Measurements from ENCODE around the gene KCNC1.

Gene KCNC1

DNA sequence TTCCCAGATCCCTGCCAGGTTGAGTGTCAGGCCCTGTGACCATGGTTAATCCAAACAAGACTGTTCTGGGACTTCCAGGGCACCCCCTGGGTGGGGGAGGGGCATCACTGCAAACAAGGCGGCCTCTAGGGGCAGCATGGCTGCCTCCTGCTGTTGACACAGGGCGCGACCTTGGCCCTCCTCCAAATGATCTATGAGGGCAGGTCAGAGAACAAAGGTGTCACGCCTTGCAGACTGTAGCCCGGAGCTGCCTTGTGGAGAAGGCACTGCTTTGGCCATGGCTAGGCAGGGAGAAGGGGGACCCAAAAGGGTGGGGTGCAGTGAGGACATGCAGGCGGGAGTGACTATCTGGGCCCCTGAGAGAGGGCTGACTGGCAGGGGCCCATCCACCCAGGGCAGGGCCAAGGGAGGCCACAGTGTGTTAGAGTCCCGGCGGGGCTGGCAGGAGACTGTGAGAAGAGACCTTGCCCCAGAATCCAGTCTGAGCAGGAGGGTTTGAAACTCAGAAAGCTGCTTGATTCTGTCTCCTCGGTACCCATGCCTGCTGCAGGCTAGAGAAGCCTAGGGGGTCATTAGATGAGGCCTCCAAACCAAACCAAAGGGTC, 35.6 kb downstream of the KCNC1 start:
- DNase-seq (ENCODE audit: low read depth, low spot score), result no peak
- no peak overlapping the region for H3K27ac ChIP-seq

DNA sequence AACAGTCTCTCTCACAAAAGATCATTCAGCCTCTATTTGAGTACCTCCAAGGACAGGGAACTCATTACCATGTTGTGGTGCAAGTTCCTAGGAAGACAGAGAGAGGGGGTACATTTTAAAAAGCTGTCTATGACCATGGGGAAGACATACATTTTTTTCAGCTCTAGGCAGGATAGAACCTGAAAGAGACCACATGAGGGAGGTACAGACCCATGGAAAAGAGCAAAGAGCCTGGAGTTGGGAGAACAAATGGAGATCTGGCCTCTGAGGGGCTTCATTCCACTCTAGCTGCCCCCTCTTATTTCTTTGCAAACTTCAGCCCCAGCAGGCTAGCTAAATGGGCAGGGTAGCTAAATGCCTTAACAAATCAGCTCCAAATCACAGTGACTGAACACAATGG, 36.3 kb downstream of the KCNC1 start:
- no peak for DNase-seq (ENCODE audit: low read depth, low spot score)
- no peak overlapping the region for H3K27ac ChIP-seq

DNA sequence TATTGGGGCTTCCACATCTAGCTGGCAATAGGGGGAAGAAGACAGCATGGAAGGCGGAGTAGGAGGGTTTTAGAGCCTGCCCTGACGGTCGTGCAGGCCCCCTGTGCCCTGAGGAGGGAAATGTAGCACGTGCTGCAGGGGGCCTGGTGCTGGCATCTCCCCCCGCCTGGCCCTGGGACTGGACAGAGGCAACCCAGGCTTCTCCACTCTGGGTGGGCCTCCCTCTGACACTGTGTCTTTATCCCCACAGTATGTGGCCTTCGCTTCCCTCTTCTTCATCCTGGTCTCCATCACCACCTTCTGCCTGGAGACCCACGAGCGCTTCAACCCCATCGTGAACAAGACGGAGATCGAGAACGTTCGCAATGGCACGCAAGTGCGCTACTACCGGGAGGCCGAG, 36.8 kb downstream of the KCNC1 start:
- no peak for DNase-seq (ENCODE audit: low read depth, low spot score)
- H3K27ac ChIP-seq, result no peak overlapping the region

DNA sequence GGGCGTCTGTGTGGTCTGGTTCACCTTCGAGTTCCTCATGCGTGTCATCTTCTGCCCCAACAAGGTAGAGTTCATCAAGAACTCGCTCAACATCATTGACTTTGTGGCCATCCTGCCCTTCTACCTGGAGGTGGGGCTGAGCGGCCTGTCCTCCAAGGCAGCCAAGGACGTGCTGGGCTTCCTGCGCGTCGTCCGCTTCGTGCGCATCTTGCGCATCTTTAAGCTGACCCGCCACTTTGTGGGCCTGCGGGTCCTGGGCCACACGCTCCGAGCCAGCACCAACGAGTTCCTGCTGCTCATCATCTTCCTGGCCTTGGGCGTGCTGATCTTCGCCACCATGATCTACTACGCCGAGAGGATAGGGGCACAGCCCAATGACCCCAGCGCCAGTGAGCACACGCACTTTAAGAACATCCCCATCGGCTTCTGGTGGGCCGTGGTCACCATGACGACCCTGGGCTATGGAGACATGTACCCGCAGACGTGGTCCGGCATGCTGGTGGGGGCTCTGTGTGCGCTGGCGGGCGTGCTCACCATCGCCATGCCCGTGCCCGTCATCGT, 37.3 kb downstream of the KCNC1 start:
- no peak overlapping the region for H3K27ac ChIP-seq
- no peak for DNase-seq (ENCODE audit: low read depth, low spot score)

DNA sequence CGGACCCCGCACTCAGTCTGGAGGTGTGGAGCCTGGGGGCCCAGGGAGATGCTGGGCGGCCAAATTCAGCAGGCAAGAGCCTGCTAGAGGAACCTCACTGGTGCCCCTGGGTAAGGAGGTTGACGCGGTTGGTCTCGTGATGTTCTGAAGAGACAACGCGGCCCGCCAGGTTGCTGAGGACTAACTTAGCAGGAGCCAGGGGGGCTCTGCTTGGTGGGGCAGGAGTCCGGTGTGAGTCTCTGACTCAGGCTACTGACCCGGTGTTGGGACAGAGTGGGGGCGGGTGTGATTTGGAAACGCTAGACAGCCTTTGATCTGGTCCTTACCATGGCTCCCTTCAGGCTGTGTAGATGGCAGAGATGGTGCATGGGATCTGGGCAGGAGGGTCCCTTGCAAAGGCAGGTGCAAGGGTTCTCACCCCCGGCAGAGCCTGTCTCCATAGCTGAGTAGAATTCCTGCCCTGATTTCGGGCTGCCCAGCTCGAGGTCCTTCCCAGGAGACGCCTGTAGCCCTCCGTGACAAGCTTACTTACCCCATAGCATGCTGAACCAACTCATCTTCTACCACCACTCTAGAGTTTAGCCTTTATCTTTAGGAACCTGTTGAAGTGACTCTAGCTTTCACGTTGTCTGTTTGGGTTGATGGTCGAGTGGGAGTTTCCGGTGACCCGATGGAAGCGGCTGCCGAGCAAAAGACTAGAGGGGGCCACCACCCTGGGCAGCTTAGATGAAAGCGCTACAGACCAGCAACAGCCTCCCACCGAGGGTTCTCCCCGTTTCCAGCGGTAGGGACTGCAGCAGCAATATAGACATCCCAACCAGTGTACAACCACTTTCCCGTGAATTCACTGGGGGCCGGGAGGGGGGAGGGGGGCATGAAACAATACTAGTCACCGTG, 38.4 kb downstream of the KCNC1 start:
- no peak for DNase-seq (ENCODE audit: low read depth, low spot score)
- H3K27ac ChIP-seq, result no peak overlapping the region

DNA sequence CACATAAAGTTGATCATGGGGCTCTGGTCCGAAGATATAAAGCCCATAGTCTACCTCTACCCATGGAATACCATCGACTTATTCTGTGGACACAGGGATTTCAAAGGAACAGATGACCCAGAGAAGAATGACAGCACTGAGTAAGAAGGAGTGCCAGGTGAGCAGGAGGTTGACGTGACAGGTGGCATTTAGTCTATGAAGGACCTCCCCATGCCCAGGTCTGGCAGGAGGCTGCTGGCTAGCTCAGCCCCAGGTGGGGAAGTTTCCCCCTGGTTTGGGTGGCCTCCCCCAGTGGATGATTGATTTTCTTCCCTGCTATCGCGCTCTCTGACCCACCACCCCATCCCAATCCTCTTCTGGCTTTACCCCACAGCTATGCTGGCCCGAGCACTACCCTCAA, 39.1 kb downstream of the KCNC1 start:
- no peak for DNase-seq (ENCODE audit: low read depth, low spot score)

DNA sequence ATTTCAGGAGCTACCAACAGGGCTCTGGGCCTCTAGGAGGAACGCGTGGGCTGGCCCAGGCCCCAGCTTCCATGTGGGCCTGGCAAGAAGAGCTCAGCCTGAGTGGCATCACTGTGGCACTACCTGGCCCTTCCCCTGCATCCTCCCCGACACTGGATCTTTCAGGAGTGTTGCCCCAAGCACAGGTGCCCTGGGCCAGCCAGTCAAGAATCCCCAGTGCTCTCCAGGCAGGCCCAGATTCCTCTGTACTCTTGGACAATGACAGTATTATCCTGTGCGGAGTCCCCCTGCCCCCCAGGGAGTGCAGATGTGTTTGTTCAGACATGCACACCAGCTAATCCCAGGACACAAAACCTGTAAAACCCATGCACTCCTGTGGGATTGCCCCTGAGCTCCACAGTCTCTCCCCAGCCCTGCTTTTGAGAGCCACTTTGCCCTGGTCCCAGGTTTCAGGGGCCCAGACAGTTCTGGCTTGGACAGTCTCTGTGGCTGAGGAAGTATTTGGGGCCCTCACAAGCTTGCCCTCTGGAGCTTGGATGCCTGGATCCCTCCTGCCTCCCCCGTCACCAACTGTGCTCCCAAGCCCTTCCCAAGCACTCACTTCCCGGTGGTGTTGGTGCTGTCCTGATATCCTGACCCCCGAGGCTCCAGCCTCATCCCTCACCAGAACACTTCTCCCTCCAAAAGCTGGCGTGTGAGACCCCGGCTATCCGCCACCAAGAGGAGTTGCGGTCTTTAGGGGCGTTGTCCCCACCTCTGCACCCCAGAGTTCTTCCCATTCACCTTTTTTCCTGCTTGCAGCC, 39.9 kb downstream of the KCNC1 start:
- no peak overlapping the region for H3K27ac ChIP-seq
- DNase-seq (ENCODE audit: low read depth, low spot score), result no peak

More for the DNA sequence above, 39.1 kb downstream of the KCNC1 start:
- no peak overlapping the region for H3K27ac ChIP-seq

DNA sequence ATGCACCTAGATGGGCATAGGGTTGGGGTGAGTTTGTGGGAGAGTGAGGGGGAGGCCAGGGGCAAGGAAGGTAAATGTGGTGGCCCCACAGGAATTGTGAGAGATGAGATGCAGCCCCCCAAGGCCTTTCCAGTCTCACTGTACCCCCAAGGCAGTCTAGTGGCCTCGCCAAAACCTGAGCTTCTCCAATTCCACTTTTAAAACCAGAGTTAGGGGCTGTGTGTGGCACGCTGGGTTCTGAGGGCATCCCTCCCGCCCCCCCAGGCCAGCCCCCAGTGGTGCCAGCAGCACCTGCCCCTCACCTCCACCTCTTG, 40.4 kb downstream of the KCNC1 start:
- no peak for DNase-seq (ENCODE audit: low read depth, low spot score)
- H3K27ac ChIP-seq, result no peak overlapping the region

DNA sequence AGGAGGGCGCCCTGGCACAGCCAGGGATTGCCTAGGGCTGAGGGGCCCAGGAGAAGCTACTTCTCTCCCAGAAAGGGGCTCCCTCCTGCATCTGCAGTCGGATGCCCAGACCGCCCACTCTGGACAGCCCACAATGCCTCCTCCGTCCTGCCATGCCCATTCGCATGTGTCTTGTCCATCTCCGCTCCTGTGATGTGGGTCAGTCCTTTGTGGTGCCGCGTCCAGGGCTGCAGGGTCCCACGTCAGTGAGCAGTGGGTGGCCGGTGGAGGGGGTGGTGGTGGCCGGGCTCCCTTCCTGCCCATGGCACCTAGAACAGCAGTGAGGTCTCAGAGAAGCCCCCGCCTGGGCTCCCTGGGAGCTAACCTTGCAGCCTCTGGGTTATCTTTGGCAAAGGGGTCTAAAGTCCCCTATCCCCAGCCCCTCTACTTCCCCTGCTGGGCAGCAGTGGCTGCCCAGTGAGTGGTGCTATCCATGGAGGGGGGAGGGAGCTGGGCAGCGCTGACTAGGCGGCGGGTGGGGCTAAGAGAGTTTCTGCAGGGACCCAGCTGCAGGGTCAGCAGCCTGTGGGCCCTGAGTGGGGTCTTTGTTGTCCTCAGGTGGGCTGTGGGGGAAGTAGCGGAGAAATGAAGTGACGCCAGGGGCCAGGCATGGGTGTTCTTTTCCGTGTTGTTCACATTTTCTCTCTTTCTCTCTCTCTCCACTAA, 41.1 kb downstream of the KCNC1 start:
- H3K27ac ChIP-seq, result no peak overlapping the region
- no peak for DNase-seq (ENCODE audit: low read depth, low spot score)

DNA sequence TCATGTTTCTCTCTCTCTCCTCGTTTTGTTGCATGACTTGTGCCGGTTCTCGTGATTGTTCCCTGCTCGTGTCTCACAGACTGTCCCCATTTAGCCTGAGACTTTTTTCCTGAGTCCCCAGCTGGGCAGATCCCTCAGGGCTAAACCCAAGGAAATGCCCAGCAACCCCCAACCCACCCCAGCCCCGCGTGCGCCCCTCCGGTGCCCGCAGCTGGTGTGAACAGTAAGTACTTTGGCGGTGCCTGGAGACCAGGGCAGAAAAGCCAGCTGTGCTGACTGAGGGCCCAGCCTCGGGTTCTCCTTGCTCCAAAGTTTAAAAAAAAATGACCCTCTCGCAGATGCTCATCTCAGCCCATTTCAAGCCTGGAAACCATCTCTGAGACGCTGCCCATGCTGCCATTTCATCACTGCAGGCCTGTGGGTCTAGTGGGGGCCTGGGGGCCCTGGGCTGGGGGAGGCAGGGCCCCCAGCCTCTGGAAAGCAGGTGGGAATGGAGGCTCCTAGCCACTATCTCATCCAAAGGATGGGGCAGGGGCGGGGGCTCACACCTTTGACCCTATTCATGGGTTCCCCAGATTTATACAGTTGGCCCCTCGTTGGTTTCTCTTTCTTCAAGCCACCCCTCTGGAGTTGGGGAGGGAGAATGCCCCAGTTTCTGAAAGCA, 41.8 kb downstream of the KCNC1 start:
- H3K27ac ChIP-seq, result no peak overlapping the region
- no peak for DNase-seq (ENCODE audit: low read depth, low spot score)

DNA sequence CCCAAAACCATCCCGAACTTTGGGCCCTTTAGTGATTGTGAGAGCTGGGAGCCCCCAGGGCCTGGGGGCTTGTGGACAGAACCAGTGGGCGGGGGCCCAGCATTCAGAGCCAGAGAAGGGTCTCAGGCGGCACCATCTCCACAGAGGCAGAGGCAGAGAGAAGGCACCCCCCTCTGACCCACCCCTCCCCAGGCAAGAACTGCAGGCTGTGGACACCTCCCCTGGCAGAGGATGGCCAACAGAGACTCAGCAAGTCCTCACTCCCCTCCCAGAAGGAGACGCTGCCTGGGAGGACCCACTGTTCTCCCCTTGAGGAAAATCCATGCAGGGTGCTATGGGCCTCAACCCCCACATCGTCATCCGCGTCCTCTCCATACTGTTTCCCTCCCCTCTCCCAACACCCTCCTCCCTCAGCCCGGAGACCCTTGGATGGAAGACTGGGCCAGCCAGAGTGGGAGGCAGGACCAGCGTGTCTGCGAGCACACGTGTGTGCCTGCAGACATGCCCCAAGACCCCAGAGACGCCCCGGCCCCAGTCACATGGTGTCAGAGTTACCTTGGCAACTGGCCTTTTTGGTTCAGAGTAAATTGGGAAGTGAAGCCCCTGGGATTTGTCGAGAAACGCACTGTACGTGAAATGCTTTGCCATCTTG, 42.6 kb downstream of the KCNC1 start:
- no peak overlapping the region for H3K27ac ChIP-seq
- no peak for DNase-seq (ENCODE audit: low read depth, low spot score)

DNA sequence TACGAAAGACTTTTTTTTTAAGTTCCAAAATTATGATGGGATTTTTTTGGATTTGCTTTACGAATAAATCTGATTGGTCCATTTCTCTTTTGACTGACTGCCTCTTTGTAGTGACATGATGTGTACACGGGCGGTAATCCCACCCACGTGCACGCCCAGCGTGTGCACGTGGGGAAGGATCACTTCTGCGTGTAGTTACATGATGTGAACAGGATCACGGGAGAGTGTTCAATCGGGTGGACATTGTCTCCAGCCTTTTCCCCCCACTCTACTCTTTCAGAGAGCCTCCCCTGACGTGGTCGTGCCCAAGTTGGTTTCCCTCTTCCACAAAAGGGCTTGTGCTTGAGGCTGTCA, 43.1 kb downstream of the KCNC1 start:
- H3K27ac ChIP-seq, result no peak overlapping the region
- DNase-seq (ENCODE audit: low read depth, low spot score), result no peak

DNA sequence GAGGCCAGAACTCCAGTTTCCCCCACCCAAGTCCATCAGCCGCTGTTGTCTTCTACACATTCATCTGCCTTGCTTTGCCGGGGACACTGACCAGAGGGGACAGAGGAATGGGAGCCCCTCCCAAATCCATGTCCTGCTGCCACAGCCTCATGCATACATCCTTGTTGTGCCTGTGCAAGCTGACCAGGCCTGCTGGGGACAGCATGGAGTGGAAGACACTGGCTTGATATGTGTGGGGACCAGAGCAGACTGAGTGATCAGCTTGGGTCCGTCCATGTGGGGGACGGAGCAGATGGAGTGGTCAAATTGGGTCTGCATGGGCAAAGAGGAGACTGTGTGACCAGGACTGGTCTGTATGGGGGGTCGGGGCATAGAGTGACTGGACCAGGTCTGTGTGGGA, 43.8 kb downstream of the KCNC1 start:
- no peak for DNase-seq (ENCODE audit: low read depth, low spot score)

DNA sequence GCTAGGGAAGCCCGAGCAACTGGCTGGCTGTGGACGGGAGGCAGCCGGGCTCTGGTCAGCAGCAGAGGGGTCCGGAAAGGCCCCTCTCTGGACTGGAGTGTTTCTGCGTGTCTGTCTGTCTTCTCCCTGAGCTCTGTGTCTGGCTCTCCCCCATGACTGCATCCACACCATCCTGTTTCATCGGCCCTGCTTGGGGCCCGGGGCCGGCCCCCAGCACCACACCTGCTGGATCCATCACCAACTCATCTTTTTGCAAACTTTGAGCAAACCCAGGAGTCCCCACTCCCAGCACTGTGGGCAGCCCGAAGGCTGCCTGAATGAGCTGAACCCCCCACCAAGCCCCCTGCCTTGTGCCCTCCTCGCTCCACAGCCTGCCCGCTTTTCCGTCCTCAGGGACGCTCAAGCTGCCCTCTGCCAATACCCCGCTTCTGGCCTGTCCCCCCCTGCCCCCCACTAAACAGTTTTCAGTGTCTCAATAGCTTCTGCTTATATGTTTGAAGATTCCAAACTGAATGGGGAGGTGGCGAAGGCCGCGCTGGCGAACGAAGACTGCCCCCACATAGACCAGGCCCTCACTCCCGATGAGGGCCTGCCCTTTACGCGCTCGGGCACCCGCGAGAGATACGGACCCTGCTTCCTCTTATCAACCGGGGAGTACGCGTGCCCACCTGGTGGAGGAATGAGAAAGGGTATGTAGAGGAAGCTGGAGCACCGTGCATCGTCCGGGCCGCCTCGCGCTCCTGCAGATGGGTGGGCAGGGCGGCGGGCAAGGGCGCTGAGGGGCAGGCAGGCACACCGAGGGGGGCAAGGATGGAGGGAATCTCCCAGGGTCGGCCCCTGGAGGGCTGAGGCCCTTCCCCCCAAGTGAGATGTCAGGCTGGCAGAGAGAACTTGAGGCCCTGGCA, 44.6 kb downstream of the KCNC1 start:
- no peak for DNase-seq (ENCODE audit: low read depth, low spot score)
- H3K27ac ChIP-seq, result no peak overlapping the region

More for the DNA sequence above, 43.8 kb downstream of the KCNC1 start:
- no peak overlapping the region for H3K27ac ChIP-seq

DNA sequence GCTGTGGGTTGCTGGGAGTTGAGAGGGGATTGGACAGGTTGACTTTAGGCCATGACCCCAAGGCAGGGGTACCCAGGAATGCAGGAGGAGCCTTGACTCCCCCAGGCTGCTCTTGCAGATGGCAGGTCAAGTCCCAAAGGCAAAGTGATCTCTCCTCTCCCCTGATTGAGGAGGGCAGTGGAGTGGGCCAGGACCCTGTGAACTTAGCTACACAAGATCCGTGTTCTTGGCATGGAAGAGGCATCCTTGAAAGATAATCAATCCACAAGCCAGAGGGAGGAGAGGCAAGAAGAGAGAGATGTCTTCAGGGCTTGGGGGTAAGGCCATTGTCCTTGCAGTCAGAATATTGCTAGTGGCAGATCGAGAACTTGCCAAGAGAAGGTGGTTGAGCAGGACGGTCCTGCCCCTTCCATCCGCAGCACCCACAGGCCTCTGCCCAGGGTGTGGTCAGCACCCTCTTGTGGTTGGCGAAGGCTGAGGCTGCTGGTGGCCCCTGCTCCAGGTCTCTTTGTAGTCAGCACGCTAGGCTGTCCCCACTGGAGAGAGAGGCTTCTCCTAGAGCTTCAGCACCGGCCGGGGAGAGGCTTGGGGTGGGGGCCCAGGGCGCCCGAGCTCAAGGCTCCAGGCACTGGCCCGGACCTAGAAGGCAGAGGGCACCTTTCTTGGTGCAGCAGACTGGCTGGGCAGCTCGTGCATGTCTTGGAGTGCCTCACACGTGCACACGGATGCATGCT, 45.4 kb downstream of the KCNC1 start:
- DNase-seq (ENCODE audit: low read depth, low spot score), result no peak
- H3K27ac ChIP-seq, result no peak overlapping the region

DNA sequence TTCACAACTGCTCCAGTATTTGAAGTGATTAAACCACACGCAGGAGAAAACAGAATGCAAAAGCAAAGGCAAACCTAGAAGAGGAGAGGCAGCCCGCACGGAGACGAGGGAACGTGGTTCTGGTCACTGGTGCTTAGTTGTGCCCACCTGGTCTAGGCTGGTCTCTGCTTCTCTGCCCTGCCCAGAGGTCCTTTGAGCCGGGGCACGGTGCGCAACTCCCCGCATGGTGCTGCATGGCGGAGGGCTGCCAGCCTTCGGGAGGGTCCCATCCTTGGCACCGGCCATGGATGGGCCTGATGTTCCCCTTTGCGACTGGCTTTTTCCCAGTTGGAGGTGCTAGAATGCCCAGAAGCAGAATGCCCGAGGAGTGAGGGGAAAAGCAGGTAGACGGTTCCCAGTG, 46.1 kb downstream of the KCNC1 start:
- no peak overlapping the region for H3K27ac ChIP-seq
- DNase-seq (ENCODE audit: low read depth, low spot score), result no peak

DNA sequence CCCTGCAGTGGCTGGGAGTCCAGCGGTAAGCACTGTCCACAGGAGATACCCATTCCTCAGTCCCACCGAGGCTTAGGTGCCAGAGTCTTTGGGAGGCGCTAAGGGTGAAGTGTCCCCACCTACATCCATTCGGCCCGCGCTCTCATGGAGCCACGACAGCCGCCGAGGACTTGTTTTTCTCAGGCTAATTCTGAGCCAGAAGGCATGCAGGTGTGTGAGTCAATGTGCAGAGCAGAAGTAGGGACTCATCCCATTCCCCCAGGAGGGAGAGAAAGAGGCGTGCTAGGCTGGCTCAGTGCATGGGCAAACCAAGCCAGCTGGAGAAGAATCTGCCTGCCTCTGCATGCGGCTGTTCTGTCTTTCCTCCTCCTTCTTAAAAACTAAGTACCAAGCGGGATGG, 46.6 kb downstream of the KCNC1 start:
- H3K27ac ChIP-seq, result no peak overlapping the region
- DNase-seq (ENCODE audit: low read depth, low spot score), result no peak

DNA sequence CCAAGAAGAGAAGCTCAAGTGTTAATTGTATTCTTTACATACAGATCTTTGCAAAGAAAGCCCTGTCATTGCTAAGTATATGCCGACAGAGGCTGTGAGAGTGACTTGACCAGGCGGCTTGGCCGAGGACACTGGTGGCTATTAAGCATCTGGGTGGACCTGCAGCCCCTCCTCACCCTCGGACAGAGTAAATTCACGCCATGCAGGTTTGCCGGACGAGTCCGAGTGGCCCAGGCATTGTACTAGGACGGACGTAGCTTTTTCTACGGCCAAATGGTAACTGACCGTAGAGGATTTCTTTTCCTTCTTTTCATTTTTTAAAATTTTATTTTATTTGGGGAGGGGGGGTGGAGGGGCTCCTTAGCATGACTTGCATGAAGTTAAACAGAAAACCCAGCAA, 47.0 kb downstream of the KCNC1 start:
- H3K27ac ChIP-seq, result no peak overlapping the region
- no peak for DNase-seq (ENCODE audit: low read depth, low spot score)

All from epithelial cell of prostate (primary cell).